Endothelial cell of umbilical vein (primary cell): ENCODE results near the gene CAPN15. TPM values are rescaled to one million over a fixed set of nuclear protein-coding genes. Genes with fewer than 3 reads are reported as not detected.

Experiments
- BruUV-seq: library from RNA; stranded (reverse); fragments of 400-500 nt; replicated peaks from 2 replicates; lab custom pipeline; 2021; lab: Mats Ljungman, UMichigan
- CTCF ChIA-PET: fragments of 300-600, 350-600 bp; sonication (Branson Sonifier 250); formaldehyde crosslinking; loops from one replicate; lab custom pipeline; 2021; ENCODE audit warnings: antibody characterized with exemption, inconsistent platforms; lab: Charles Lee
- POLR2A ChIA-PET: fragments of 300-600, 350-600 bp; sonication (Branson Sonifier 250); formaldehyde crosslinking; loops from one replicate; lab custom pipeline; 2021; ENCODE audit warnings: antibody characterized with exemption, inconsistent platforms; lab: Charles Lee
- DNase-seq: peaks from one replicate; pipeline ENCODE4 v3.0.0-alpha.2; 2011; ENCODE audit warnings: low read depth, low spot score
- FAIRE-seq: peaks from 2 replicates; lab custom pipeline; 2011; peaks lifted over from hg19 to GRCh38; lab: Jason Lieb, UNC
- H2AFZ ChIP-seq: 2 replicates; pipeline ENCODE4 v1.6.0; 2012; ENCODE audit warnings: low read depth, low read length, control low read depth, inconsistent platforms
- H3K27ac ChIP-seq: 2 replicates; pipeline ENCODE4 v1.5.1; 2011; ENCODE audit warnings: low read depth, mild to moderate bottlenecking, control low read depth, low read length, moderate library complexity; ENCODE audit not compliant: insufficient read depth
- H3K27me3 ChIP-seq, 2 experiments: 2 replicates each; pipeline versions ENCODE4 v1.6.0 to v1.6.1; 2011; ENCODE audit warnings: low read length in 2 of 2, mixed read lengths in 1 of 2; ENCODE audit not compliant: control insufficient read depth in 2 of 2, insufficient read depth in 2 of 2
- H3K36me3 ChIP-seq, 2 experiments: 2 replicates in 1 of 2; 3 replicates in 1 of 2; pipeline ENCODE4 v1.5.1; 2011; ENCODE audit warnings: low read length in 2 of 2, mild to moderate bottlenecking in 1 of 2, moderate library complexity in 1 of 2; ENCODE audit not compliant: control insufficient read depth in 2 of 2, insufficient read depth in 2 of 2; ENCODE audit errors: extremely low read depth in 1 of 2
- H3K4me1 ChIP-seq: 3 replicates; pipeline ENCODE4 v1.5.1; 2011; ENCODE audit warnings: mild to moderate bottlenecking, low read length; ENCODE audit not compliant: control insufficient read depth, insufficient read depth; ENCODE audit errors: extremely low read depth
- H3K4me2 ChIP-seq: 2 replicates; pipeline ENCODE4 v1.6.1; 2011; ENCODE audit warnings: low read length, control low read depth, mixed read lengths; ENCODE audit not compliant: insufficient read depth
- H3K4me3 ChIP-seq, 3 experiments: fragments of 200-600 bp in 1 of 3; sonication (generic), shearing (Covaris generic) in 1 of 3; replicated peaks in 1 of 3; 2 replicates each; pipeline ENCODE4 v1.5.1; 2011 to 2016; ENCODE audit warnings: control low read depth in 3 of 3, low read length in 3 of 3, mild to moderate bottlenecking in 2 of 3, inconsistent platforms in 1 of 3, low read depth in 1 of 3, moderate library complexity in 1 of 3; ENCODE audit not compliant: insufficient read depth in 1 of 3
- H3K79me2 ChIP-seq: 2 replicates; pipeline ENCODE4 v1.6.0; 2012; ENCODE audit warnings: low read length, inconsistent platforms; ENCODE audit not compliant: control insufficient read depth, insufficient read depth
- H3K9ac ChIP-seq: replicated peaks from 2 replicates; pipeline ENCODE3; 2011; ENCODE audit warnings: low read length, control low read depth; ENCODE audit not compliant: insufficient read depth; ENCODE audit errors: extremely low read depth
- H3K9me1 ChIP-seq: replicated peaks from 3 replicates; pipeline ENCODE4 v1.6.0; 2011; ENCODE audit warnings: mild to moderate bottlenecking, low read length; ENCODE audit not compliant: control insufficient read depth, insufficient read depth; ENCODE audit errors: extremely low read depth
- H3K9me3 ChIP-seq: replicated peaks from 2 replicates; pipeline ENCODE4 v1.5.1; 2012; ENCODE audit warnings: low read length, inconsistent platforms; ENCODE audit not compliant: control insufficient read depth, insufficient read depth
- H4K20me1 ChIP-seq: replicated peaks from 2 replicates; pipeline ENCODE3; 2011; ENCODE audit warnings: mild to moderate bottlenecking, low read length; ENCODE audit not compliant: control insufficient read depth, insufficient read depth; ENCODE audit errors: extremely low read depth
- EZH2 ChIP-seq: IDR thresholded peaks from 2 replicates; pipeline ENCODE4 v1.6.1; 2012; ENCODE audit warnings: borderline replicate concordance, low read depth, mild to moderate bottlenecking, moderate library complexity, low read length, inconsistent platforms; ENCODE audit not compliant: severe bottlenecking
- FOS ChIP-seq: IDR thresholded peaks from 2 replicates; pipeline ENCODE4 v1.6.1; 2011; ENCODE audit warnings: mild to moderate bottlenecking, low read length, moderate library complexity, borderline replicate concordance; ENCODE audit not compliant: insufficient read depth
- GATA2 ChIP-seq: IDR thresholded peaks from 2 replicates; pipeline ENCODE4 v1.7.0; 2011; ENCODE audit warnings: low read depth, mild to moderate bottlenecking, moderate library complexity, mixed read lengths, low read length; ENCODE audit not compliant: insufficient read length, insufficient read depth
- JUN ChIP-seq: IDR thresholded peaks from 2 replicates; pipeline ENCODE4 v1.6.1; 2011; ENCODE audit warnings: borderline replicate concordance, low read depth; ENCODE audit not compliant: insufficient read length, insufficient read depth
- MYC ChIP-seq: IDR thresholded peaks from one replicate; pipeline ENCODE4 v1.6.1; 2011; ENCODE audit warnings: mild to moderate bottlenecking, low read depth, low read length
- POLR2A ChIP-seq: IDR thresholded peaks from 2 replicates; pipeline ENCODE4 v1.6.1; 2012; ENCODE audit warnings: low read depth, mild to moderate bottlenecking, control low read depth, low read length
- POLR2AphosphoS5 ChIP-seq: IDR thresholded peaks from 2 replicates; pipeline ENCODE4 v1.6.1; 2012; ENCODE audit warnings: low read depth, mild to moderate bottlenecking, control low read depth, low read length, moderate library complexity; ENCODE audit not compliant: insufficient read depth
- dilution Hi-C: fragments of 300-500 bp; cut with MboI; formaldehyde crosslinking; loops from one replicate; pipeline ENCODE4 v1.15.0; 2019; ENCODE audit warnings: low sequenced_read_pairs; ENCODE audit not compliant: extremely low pct_ligation_motif_present
- intact Hi-C: fragments of 100-400 bp; cut with micrococcal nuclease; formaldehyde crosslinking; loops from one replicate; pipeline ENCODE4 v1.10.0; 2022
- polyA plus RNA-seq, 4 experiments: library from polyadenylated mRNA; depleted of rRNA in 3 of 4; stranded (reverse) in 3 of 4; unstranded in 1 of 4; fragments of >200 nt; gene quantifications; 2 replicates each; pipeline versions ENCODE4 v1.2.1 to v1.2.3, GENCODE V29; 2011 to 2012; ENCODE audit warnings: missing spikeins in 1 of 4
- total RNA-seq: library from RNA; stranded (reverse); gene quantifications from 2 replicates; pipeline ENCODE4 v1.2.3, GENCODE V29; 2021
- TF ChIP-seq, protein P1 (sequence below): IDR thresholded peaks from 2 replicates; pipeline ENCODE4 v1.6.1; 2011; ENCODE audit not compliant: insufficient read depth, insufficient read length
- TF ChIP-seq, protein P2 (sequence below), 2 donors: IDR thresholded peaks; 1 replicate in 1 of 2; 2 replicates in 1 of 2; pipeline ENCODE4 v1.5.1; 2011; ENCODE audit warnings: low read length in 2 of 2, mild to moderate bottlenecking in 2 of 2, moderate library complexity in 2 of 2, control low read depth in 1 of 2, inconsistent platforms in 1 of 2, low read depth in 1 of 2; ENCODE audit not compliant: insufficient read depth in 1 of 2; ENCODE audit errors: extremely low read depth in 1 of 2

Gene CAPN15
- total and polyA plus RNA-seq, 2 donors (not counting 3 experiments of a cell fraction or from before 2014, with no cell fraction given) = 33.9 to 65.0 TPM

DNA sequence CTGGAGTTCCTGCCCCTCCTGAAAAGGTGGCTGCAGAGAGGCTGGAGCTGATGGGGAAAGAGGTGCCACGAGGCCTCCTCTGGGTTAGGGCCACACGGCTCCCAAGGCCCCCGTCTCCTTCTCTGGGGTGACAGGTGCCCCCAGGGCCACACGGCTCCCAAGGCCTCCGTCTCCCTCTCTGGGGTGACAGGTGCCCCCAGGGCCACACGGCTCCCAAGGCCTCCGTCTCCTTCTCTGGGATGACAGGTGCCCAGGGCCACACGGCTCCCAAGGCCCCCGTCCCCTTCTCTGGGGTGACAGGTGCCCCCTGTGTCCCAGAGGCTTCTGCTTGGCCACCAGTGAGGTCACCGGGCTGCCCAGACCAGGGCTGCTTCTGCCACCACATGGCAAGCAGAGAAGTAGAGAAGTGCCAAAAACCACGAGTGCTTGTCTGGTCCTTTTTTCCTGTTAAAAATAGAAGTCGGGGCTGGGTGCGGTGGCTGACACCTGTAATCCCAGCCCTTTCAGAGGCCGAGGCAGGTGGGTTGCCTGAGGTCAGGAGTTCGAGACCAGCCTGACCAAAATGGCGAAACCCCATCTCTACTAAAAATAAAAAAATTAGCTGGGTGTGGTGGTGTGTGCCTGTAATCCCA, 4.1 kb downstream of the CAPN15 start:
- Histone ChIP-seq H3K36me3 (peaks cover 2 to 3% of the 10 kb centered on the region in 2 experiments), H3K4me1 (peaks cover 17% of the 10 kb centered on the region), H3K27ac (no peak overlapping the region), H3K9me3 (no peaks in the 10 kb centered on the region), H4K20me1 (no peaks in the 10 kb centered on the region), H2AFZ (no peak overlapping the region), H3K4me3 (no peak overlapping the region), H3K27me3 (no peaks in the 10 kb centered on the region), H3K9me1 (no peaks in the 10 kb centered on the region), H3K79me2 (peaks cover 82% of the 10 kb centered on the region), H3K4me2 (no peak overlapping the region), H3K9ac (no peak overlapping the region)
- no peak for TF ChIP-seq EZH2
- TF ChIP-seq JUN = no peak
- TF ChIP-seq, protein P1, sequence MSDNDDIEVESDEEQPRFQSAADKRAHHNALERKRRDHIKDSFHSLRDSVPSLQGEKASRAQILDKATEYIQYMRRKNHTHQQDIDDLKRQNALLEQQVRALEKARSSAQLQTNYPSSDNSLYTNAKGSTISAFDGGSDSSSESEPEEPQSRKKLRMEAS = no peak
- TF ChIP-seq GATA2 = no peak
- TF ChIP-seq POLR2AphosphoS5 = no peak
- no peak for TF ChIP-seq MYC
- TF ChIP-seq, protein P2, sequence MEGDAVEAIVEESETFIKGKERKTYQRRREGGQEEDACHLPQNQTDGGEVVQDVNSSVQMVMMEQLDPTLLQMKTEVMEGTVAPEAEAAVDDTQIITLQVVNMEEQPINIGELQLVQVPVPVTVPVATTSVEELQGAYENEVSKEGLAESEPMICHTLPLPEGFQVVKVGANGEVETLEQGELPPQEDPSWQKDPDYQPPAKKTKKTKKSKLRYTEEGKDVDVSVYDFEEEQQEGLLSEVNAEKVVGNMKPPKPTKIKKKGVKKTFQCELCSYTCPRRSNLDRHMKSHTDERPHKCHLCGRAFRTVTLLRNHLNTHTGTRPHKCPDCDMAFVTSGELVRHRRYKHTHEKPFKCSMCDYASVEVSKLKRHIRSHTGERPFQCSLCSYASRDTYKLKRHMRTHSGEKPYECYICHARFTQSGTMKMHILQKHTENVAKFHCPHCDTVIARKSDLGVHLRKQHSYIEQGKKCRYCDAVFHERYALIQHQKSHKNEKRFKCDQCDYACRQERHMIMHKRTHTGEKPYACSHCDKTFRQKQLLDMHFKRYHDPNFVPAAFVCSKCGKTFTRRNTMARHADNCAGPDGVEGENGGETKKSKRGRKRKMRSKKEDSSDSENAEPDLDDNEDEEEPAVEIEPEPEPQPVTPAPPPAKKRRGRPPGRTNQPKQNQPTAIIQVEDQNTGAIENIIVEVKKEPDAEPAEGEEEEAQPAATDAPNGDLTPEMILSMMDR (IDR thresholded peaks at IDR 0.05; ENCODE audit: extremely low read depth in 1 of 2, insufficient read depth in 1 of 2, low read depth in 1 of 2, low read length in 2 of 2) = no peak
- TF ChIP-seq FOS = no peak
- TF ChIP-seq POLR2A = no peak
- BruUV-seq = no TSS peak
- dilution Hi-C loops = no loop called here
- CTCF ChIA-PET = no interaction called here
- POLR2A ChIA-PET = no interaction called here
- FAIRE-seq = no peak
- no peak for DNase-seq
- intact Hi-C loops = no loop called here
